GM18868 (cell line): Measurements from ENCODE around the gene ALS2.
"Not testable (repeated sequence)": the region's sequence is repeated elsewhere in the genome, so short reads cannot be mapped to it uniquely, and the experiment has no call there.

Experiments
- ATAC-seq: cut with Tn5 transposase; IDR thresholded peaks from one replicate; pipeline ENCODE4 v1.9.1; 2021; ENCODE audit warnings: mild to moderate bottlenecking, moderate library complexity; ENCODE audit not compliant: unreplicated experiment

ALS2 gene

DNA sequence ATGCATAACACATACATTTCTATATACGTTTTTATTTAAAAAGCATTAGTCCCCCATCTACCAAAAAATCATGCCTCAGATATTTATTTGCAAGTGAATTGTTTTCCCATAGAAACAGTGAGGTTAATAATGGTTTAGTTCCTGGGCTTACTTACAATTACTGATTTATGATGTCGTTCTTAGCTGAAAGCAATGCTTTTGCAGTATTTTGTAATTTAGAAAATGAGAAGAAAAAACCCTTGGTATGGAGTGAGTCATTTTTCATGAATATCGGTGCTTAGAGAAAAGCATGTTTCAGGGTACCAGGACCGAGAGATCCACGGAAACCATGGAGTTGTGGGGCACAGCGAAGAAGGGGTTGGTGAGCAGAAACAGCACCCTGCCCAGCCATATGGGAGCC is 13.6 kb upstream of the ALS2 start:
- ATAC-seq = no peak

DNA sequence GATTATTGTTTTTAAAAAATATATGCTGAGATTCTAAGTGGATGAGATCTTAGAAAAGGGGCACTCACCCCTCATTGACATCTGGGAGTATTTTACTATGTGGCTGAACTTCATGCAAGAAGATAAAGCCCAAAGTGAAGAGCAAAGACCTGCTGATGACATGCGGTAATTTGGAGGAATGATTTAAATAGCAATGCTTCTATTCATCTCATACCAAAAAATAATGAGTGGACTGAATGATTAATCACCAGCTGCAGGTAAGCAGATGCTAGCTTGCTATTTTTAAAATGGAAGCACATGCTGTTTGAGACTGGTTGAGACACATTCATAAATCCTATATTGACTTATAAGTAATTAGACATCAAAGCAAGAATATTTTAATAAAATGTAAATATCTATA is 12.9 kb upstream of the ALS2 start:
- ATAC-seq = no peak

DNA sequence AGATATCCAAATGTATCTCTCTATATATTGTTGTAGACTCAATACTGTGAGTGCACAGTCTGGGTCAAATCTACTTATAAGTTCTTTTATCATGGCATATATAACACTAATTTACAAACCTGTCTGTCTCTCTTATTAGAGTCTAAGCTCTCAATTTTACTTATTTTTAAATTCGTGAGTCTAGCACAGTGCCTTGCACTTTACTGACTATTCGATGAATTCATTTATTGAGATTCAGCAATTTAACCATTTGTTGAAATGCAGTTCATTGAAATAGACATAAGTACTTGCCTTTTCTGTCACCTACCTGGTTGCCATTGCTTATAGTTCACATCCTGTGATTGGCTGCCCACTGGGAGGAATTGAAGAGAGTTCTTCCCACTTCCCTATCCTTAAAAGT is 10.3 kb upstream of the ALS2 start:
- ATAC-seq = no peak

GRCh38 chr2:201790291-201790690 is 9.6 kb upstream of the ALS2 start:
- ATAC-seq = no peak

- no peak for ATAC-seq
Measured at GRCh38 chr2:201789395-201789794, 8.7 kb upstream of the ALS2 start.

DNA sequence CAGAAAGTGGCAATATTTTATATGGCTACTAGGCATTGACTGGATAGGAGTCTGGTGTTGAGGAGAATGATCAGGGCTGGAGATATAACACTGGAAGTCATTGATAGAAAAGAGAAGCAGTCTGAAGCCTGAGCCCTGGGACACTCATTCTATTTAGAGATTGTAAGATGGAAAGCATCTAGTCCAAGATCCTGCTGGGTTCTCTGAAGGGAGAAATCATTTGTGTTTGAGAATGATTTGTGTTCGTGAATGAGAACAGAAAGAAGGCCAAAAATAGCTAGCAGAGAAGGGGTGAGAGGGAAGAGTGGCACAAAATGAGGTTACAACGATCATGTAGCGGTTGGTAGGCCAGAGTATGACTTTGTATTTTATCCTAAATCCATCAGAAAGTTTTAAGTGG is 7.6 kb upstream of the ALS2 start:
- no peak for ATAC-seq

DNA sequence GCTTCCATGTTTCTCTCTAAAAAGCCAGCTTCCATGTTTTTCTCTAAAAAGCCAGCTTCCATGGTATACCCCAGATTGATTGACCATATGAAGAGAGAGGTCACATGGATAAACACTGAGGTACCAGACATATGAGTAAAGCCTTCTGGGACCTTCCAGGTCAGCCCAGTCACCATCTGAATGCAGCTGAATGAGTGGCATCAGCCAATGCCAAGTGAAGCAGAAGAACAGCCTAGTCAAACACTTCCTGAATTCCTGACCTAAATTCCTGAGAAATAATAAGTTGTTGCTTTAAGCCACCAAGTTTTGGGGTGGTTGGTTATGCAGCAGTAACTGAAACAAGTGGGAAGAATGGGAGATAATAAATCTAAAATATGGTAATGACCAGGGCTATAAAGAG is 5.7 kb upstream of the ALS2 start:
- no peak for ATAC-seq

DNA sequence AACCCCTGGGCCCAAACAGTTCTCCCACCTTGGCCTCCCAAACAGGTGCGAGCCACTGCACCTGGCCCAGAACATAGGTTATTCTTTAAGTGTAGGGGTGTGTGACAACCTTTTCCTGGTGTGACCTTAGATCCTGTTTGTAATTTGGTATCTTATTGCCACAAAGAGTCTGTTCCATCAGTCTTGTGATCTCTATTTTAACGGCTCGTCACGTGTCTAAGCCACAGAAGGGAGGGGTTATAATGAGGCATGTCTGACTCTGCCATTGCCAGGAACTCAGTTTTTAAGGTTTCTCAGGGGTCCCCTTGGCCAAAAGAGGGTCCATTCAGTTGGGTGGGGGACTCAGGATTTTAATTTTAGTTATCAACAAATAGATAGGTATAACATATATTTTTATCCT is 4.4 kb upstream of the ALS2 start:
- no peak for ATAC-seq

GRCh38 chr2:201784563-201784962 is 3.8 kb upstream of the ALS2 start:
- no peak for ATAC-seq

- no peak for ATAC-seq
Measured at GRCh38 chr2:201781557-201782051, 871 bp upstream of the ALS2 start.

GRCh38 chr2:201779901-201780673 is 646 bp downstream of the ALS2 start:
- no peak for ATAC-seq

DNA sequence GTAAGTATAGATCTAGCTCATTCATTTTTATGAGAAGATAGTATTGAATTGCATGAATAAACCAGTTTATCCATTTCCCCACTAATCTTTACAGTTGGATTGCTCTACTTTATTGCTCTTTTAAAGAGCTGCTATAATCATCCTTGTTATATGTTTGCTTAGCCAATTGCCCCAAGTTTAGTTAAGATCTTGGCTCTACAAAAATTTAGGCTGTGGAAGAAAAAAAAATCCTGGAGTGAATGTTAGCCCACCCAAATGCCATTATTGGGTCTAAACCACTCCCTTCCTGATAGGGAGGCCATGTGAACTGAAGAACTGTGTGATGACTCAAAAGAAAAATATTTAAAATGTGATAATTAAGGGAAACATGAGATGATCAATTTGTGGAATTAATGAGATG is 2.9 kb downstream of the ALS2 start:
- no peak for ATAC-seq

GRCh38 chr2:201777043-201777442 is 3.7 kb downstream of the ALS2 start:
- no peak for ATAC-seq

- no peak for ATAC-seq
Measured at GRCh38 chr2:201775326-201775725, 5.4 kb downstream of the ALS2 start.

DNA sequence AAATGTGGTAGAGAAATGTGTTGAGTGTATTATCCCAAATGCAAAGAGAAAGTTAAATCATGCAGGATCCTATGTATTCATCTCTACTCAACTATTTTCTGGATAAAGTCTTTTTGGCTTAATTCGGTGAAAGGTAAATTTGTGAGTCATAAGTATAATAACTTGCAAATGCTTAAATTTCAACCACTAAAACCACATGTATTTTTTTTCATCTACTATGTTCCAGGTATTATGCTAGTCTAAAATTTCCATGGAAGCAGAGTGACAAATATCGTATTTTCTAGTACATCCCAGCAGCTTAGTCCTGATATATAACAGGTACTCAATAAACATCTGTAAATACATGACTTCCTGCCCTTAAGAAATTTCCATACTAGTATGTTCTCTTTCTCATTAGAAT is 6.2 kb downstream of the ALS2 start:
- no peak for ATAC-seq

- ATAC-seq = no peak
Measured at GRCh38 chr2:201773990-201774389, 6.7 kb downstream of the ALS2 start.

DNA sequence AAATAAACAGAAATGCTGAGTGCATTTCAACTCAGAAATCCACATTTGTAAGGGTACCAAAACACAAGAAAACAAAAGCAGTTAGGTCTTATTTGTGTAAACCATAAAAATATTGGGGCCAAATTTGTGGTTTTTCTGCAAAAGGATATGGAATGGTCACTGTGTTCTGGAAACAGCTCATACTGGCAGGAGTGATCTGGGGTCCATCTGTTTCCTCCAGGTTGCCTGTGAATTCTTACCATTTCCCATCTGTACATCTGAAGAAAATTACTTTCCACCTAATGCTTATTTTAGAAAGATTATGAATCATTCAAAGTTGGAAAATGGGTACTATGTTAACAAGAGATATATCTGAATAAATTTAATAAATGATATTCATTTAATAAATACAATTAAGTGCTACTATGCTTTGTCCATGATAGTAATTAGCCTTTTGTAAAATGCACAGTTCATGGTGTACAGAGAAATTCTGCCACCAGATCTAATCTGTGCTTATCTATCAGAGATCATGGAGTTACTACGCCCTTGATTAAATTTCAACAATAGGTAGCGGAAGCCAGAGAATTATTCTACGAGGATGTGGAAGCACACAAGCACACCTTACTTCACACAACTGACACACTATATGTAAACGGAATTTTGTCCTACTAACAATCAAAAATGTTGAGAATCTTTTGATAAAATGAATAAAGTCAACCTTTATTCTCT is 10.9 kb downstream of the ALS2 start:
- no peak for ATAC-seq

DNA sequence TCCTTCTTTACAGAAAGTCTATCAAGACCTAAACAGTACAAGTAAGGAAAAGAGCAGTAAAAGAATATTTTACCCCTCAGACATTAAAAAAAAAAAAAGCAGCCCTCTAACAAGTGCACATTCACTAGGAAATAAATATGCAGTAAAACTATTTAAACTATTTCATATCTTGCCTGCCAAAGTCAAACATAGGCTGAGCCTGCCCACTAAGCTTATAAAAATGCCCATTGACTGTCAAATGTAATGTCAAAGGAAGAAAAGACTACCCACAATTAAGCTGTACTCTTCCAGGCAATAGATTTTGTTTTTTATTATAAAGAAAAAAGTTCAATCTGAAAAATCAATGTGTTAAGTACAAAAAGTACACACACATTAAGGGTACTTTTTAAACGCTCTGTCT is 11.8 kb downstream of the ALS2 start:
- no peak for ATAC-seq

GRCh38 chr2:201765799-201766198 is 14.9 kb downstream of the ALS2 start:
- no peak for ATAC-seq

- ATAC-seq = not testable (repeated sequence)
Measured at GRCh38 chr2:201764469-201764868, 16.3 kb downstream of the ALS2 start.

- no peak for ATAC-seq
Measured at GRCh38 chr2:201761101-201761500, 19.6 kb downstream of the ALS2 start.

- ATAC-seq = no peak
Measured at GRCh38 chr2:201759567-201759966, 21.2 kb downstream of the ALS2 start.
